Measurements from ENCODE around the gene HDAC5.

- TF ChIP-seq CTCF (IDR thresholded peaks at IDR 0.05), result no peak
- TF ChIP-seq POLR2A (IDR thresholded peaks at IDR 0.05), result no peak
- no peak for TF ChIP-seq POLR2AphosphoS5 (IDR thresholded peaks at IDR 0.05)
These were observed 36.8 kb downstream of the HDAC5 start for GRCh38 chr17:44086364-44087311.

All from prostate gland (tissue), 2 donors.